Motor neuron (in vitro differentiated cells): ENCODE data around the gene SFMBT1. TPM values are rescaled to one million over a fixed set of nuclear protein-coding genes. Genes with fewer than 3 reads are reported as not detected.

Experiments used
- ATAC-seq, 8 experiments: fragments of 200-7000 bp; cut with Tn5 transposase; replicated peaks in 6 of 8; 2 replicates each; pipeline ENCODE4 v1.8.0; 2021; ENCODE audit warnings: mild to moderate bottlenecking in 8 of 8, moderate library complexity in 8 of 8
- H3K27ac ChIP-seq, 2 donors: fragments of 250-450 bp; sonication (Bioruptor Pico); 2 replicates each; pipeline ENCODE4 v1.9.0; 2021; ENCODE audit warnings: antibody characterized with exemption in 2 of 2, mild to moderate bottlenecking in 2 of 2, moderate library complexity in 1 of 2
- H3K4me1 ChIP-seq, 2 donors: fragments of 250-450 bp; sonication (Bioruptor Pico); replicated peaks in 1 of 2; 2 replicates each; pipeline ENCODE4 v1.6.1; 2021; ENCODE audit warnings: antibody characterized with exemption in 2 of 2, mild to moderate bottlenecking in 2 of 2, moderate library complexity in 1 of 2
- H3K4me3 ChIP-seq, 5 donors: fragments of 250-450 bp; sonication (Bioruptor Pico); 2 replicates each; pipeline ENCODE4 v1.9.0; 2021; ENCODE audit warnings: antibody characterized with exemption in 5 of 5, mild to moderate bottlenecking in 5 of 5, moderate library complexity in 4 of 5
- WGBS, 10 experiments: fragments of 450-650 bp; shearing (Covaris generic); methylation state at CpG; one replicate each; pipeline ENCODE4 v1.0.0; 2022; 5-methylcytosine and 5-hydroxymethylcytosine counted together
- in situ Hi-C, 9 experiments: fragments of 400-800 bp; cut with MboI; loops; one replicate each; pipeline ENCODE4 v1.15.0; 2021; ENCODE audit warnings: low sequenced_read_pairs in 9 of 9, low pct_unique_long_range_greater_than_20kb in 2 of 9; ENCODE audit not compliant: unreplicated experiment in 9 of 9
- total RNA-seq, 8 experiments: library from RNA; unstranded; fragments of 300-600 nt; gene quantifications; 2 replicates each; pipeline versions ENCODE4 v1.2.3 to v1.2.4, GENCODE V29; 2022

SFMBT1 gene
- total RNA-seq, 8 experiments from 2014 or later, result 7.5 to 22.3 (median 10.8) TPM

DNA sequence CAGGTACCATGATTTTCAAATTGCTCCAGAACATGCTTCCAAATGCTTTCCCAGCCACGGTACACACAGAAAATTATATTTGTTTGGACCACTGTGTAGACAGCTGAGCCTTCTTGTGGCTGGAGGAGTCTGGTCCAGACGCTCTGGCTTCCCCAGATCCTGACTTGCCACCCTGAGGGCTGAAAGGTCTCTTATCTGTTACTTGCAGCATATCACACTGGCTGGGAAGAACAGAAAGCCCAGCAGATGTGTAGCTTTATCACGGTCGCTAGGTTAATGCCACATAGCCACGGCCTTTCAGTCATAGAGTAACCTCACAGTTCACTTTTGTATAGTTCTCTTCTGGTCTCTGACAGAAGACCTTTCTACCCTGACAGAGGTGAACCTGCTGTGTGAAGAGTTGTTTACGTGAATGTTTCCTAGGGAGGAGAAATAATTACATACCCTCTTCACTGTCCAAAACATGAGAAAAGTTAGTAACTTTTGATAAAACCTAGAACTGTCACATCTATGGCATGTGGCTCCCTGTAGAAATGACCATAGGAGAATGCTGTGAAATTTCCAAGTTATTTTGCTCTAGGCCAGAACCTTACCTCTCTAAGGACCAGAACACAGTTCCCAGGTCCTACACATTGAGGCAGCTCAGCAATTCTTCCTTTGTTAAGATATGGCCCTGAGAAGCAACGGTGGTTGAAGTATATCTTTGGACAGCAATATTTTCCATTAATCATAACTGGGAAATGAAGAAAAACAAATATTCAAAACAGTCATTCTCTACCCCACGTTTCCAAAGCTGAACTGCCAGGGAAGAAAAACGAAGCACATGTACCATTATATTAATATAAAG is 132.8 kb downstream of the SFMBT1 start:
- 43 to 100% (median 75%) methylated on average over 2 to 9 of the region's 9 CpGs; no CpG with 5 or more reads in 1 of the 10 experiments for WGBS, 10 experiments
- H3K27ac ChIP-seq, result no peak overlapping the region
- ATAC-seq, result no peak

DNA sequence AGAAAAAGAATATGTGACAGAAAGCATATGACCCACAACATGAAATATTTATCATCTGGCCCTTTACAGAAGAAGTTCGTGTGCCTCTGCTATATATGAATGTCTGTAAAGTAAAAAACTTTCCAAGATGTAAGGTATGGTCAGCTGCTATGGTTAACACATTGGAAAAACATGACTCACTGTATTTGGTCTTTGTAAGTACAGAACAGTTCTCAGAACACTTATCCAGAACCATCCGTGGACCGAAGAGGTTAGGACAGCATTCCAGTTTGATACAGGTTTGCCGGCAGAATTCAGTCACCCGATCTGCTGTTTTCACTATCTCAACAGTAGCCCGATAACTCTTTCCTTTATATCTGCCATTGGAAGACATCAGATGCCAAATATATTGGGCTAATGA is 135.1 kb downstream of the SFMBT1 start:
- in situ Hi-C loops, result no loop called here
- ATAC-seq, result no peak
- WGBS, 10 experiments, result 72 to 100% (median 96%) methylated on average over 1 to 6 of the region's 6 CpGs
- Histone ChIP-seq H3K4me1 (no peaks in the 10 kb centered on the region), H3K4me3 (no peak overlapping the region), H3K27ac (no peak overlapping the region)

More for the DNA sequence above, 132.8 kb downstream of the SFMBT1 start:
- Histone ChIP-seq H3K4me3 (no peak overlapping the region), H3K4me1 (no peaks in the 10 kb centered on the region)
- in situ Hi-C loops, result no loop called here

DNA sequence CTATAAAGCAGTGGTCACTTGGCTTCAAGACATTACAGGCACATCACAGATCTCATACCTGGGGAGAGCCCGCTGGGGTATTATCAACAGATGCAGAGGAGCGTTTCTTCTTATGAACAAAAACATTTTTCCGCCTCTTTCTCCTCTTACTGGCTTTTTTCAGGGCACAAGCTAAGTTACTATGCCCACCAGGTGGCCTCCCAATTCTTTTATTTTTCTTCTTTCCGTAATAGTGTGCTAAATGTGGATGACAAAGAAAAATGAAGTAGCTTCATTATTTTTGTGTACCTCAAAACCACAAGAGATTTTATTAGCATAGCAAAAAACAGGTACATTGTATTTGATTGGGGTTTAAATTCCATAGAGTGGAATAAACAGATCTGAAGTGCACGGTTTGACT is 138.4 kb downstream of the SFMBT1 start:
- WGBS, 10 experiments, result 71 to 100% (median 95%) methylated on average over 1 to 5 of the region's 5 CpGs; no CpG with 5 or more reads in 1 of the 10 experiments
- in situ Hi-C loops, result no loop called here

DNA sequence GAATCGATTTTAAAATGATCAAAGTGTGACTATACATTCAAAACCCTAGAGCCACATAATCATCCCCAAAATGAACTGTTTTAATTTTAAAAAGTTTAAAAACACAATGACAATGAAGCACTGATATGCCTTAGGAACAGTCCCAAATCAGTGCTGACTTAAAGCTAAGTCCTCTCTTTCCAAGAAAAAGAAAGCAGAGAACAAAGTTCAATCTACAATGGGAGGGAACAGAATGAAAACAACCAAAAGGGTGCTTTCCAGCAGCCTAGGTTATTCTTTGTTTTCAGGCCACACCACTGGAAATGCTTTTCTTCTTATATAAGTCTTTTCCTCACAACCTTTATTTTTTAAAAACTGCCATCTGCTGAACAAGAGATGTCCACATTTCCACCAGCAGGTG is 141.3 kb downstream of the SFMBT1 start:
- 80 to 100% (median 87%) methylated on average over 1 of the region's 1 CpG; no CpG with 5 or more reads in 2 of the 10 experiments for WGBS, 10 experiments
- H3K4me1 ChIP-seq, result no peaks in the 10 kb centered on the region
- H3K27ac ChIP-seq, result no peak overlapping the region
- in situ Hi-C loops, result no loop called here
- no peak overlapping the region for H3K4me3 ChIP-seq
- ATAC-seq, result no peak

More for the DNA sequence above, 138.4 kb downstream of the SFMBT1 start:
- Histone ChIP-seq H3K4me1 (no peaks in the 10 kb centered on the region), H3K27ac (no peak overlapping the region), H3K4me3 (no peak overlapping the region)
- ATAC-seq, result no peak

DNA sequence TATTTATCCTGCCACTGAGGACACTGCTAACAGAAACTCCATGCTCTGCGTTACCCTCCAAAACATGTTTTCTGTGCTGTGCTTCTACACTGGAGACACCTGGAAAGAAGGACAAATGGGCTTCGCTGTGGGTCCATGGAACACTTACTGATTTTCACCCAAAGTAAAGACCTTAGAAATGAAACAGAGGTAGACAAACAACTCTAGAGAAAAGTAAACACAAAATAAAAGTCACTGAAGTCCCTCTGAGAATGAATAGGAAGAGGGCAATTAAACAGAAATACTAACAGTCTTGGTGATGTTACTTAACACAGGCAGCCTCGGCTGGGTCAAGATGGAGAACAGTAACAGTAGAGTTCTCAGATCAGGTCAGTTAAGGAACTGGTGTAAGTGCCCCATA is 141.9 kb downstream of the SFMBT1 start:
- no peaks in the 10 kb centered on the region for H3K4me1 ChIP-seq
- WGBS, 10 experiments, result 61 to 100% (median 93%) methylated on average over 2 to 3 of the region's 3 CpGs; no CpG with 5 or more reads in 1 of the 10 experiments
- in situ Hi-C loops, result no loop called here
- ATAC-seq, result no peak
- no peak overlapping the region for H3K27ac ChIP-seq
- no peak overlapping the region for H3K4me3 ChIP-seq

DNA sequence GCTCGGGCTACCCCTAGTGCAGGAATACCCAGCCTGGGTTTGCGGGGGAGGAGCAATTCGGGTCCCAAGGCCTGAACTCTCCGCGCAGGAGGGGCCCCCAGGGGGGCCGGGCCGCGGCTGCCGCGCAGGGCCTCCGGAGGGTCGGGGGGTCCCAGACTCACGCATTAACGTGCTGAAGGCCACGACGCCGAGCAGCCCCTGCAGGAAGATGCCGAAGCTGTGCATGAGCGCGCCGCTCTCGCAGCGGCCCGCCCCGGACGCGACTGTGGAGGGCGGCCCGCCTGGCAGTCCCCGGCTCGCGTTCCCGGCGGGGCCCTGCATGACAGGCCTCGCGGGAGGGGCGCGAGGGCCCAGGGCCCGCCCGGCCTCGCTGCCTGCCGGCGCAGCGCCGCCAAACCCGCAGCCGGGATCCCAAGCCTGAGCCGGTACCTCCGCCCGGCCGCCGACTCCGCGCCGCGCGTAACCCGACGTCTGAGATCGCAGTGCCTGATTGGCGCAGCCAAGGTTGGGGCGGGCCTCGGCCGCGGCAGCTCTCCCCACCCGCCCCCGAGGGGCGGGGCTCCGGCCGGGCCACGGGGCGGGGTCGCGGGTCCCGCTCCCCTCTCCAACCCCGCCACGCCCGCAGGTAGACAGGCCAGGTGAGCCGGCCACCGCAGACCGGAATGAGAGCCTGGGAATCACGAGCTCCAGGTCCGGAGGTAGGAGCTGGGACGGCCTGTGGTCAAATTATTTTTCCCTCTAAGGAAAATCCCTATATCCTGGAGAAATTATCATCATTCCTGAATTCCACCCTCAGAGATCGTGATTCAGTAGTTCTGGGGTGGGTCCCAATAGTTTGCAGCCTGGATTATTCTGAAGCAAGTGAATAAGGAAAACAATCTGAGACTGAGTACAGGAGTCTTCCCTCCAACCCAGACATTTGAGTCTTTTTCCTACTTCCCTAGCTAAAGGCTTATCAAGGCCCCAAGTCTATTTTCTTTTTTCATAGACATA is 148.4 kb downstream of the SFMBT1 start, which contains the start of gene STIMATE:
TSS of gene STIMATE (minus strand) at position 419 of the 993 bp plus-strand sequence. CDS start at position 321, 98 bp downstream.
- Histone ChIP-seq H3K4me1 (peaks cover 9 to 12% of the 10 kb centered on the region in 2 donors), H3K4me3 (peak within 1 kb of the TSS; percentile 55 to 90 (median 63)), H3K27ac (no peak within 1 kb of the TSS)
- ATAC-seq, result peak; percentile 94 to 99 (median 99)
- in situ Hi-C loops, result loop anchor here in 1 of 9 experiments (25.0 kb wide), 1 partner anchor 165 kb away; no protein-coding TSS in a partner anchor
- 0% methylated on average over 1 to 7 of the region's 85 CpGs; no CpG with 5 or more reads in 5 of the 10 experiments for WGBS, 10 experiments

DNA sequence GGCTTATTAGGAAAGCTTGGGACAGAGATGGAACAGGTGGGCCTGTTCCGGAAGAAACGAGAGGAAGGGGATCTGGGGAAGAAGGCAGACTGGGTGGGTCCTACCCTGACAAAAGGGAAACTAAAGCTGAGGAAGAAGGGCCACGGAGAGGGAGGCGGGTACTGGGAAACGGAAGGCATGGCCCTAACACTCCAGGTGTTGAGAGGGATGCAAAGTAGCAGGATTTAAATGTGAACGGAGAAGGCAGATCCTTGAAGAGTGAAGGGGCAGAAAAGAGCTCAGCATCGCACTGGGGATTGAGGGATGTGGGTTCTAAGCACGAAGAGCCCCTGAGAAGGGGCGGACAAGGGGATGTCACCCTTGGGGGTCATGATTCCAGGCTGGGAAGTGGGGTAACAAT is 149.3 kb downstream of the SFMBT1 start:
- no peak overlapping the region for H3K27ac ChIP-seq
- ATAC-seq, result no peak
- in situ Hi-C loops, result loop anchor here in 1 of 9 experiments (25.0 kb wide), 1 partner anchor 166 kb away; no protein-coding TSS in a partner anchor
- WGBS, 10 experiments, result 0 to 39% (median 3%) methylated on average over 1 to 6 of the region's 9 CpGs; no CpG with 5 or more reads in 2 of the 10 experiments
- H3K4me1 ChIP-seq, result peaks cover 9 to 12% of the 10 kb centered on the region in 2 donors
- H3K4me3 ChIP-seq, result peak overlapping the region; percentile 55 to 90 (median 63)

DNA sequence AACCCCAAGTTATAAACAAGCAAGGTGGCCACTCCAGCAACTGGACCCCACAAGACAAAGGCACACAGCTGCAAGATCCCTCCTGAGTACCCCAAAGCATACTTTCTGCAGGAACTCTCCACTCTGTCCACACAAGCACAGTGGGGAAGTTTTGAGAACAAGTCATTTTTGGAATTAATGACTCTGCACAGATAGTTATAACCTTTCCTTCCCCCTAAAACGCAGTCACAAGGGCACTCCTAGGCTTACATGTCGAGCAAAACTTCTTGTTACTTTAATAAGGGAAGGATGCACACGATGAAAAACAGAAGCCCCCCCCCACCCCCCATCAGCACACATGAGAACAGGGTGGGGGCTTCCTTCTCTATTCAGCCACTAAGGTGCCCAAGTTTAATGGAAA is 149.7 kb downstream of the SFMBT1 start:
- Histone ChIP-seq H3K4me1 (peaks cover 9 to 12% of the 10 kb centered on the region in 2 donors), H3K27ac (no peak overlapping the region), H3K4me3 (peak overlapping the region; percentile 55 to 90 (median 63))
- in situ Hi-C loops, result loop anchor here in 1 of 9 experiments (25.0 kb wide), 1 partner anchor 166 kb away; no protein-coding TSS in a partner anchor
- 33 to 67% (median 37%) methylated on average over 1 to 3 of the region's 3 CpGs; no CpG with 5 or more reads in 6 of the 10 experiments for WGBS, 10 experiments
- no peak for ATAC-seq

DNA sequence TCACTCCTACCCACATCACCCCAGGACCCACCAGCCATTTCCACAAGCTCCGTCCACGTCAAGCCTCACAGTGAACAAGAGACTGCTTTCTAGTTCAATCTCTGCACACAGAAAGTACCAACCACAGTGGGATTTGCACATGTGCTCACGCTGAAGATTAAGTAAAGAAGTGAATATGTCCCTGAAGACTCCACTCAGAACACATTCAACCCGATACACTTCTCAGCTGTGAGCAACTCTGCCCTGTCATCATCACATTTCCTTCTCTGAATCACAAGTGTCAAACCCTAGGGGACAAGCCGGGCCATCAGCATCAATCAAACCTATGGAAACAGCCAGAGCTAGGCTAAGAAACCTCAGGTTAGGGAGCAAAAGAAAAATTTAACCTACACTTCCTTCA is 150.5 kb downstream of the SFMBT1 start:
- Histone ChIP-seq H3K27ac (no peak overlapping the region), H3K4me1 (peaks cover 9 to 12% of the 10 kb centered on the region in 2 donors), H3K4me3 (no peak overlapping the region)
- WGBS, 10 experiments, result 0 to 100% (median 66%) methylated on average over 1 to 5 of the region's 5 CpGs; no CpG with 5 or more reads in 3 of the 10 experiments
- in situ Hi-C loops, result loop anchor here in 1 of 9 experiments (25.0 kb wide), 1 partner anchor 167 kb away; no protein-coding TSS in a partner anchor
- no peak for ATAC-seq

DNA sequence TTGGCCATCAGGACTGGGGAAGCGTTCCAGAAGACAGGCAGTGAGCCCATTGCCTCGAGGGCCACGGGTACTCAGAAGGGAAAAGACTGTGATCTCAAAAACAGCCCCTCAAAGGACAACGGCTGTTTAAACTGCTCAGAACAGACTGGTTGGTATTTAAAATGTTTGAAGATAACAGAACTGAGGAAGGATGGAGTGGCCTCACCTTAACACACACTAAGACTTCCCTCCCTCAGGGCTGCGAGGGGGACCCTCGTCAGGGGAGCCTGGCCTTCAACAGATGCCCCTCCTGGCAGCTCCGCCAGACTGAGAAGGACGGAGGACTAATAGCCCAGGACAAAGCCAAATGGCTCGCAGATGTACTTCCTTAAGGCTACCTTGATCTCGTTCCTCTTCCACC is 151.1 kb downstream of the SFMBT1 start:
- peaks cover 9 to 12% of the 10 kb centered on the region in 2 donors for H3K4me1 ChIP-seq
- H3K4me3 ChIP-seq, result no peak overlapping the region
- 46 to 100% (median 89%) methylated on average over 1 to 8 of the region's 10 CpGs; no CpG with 5 or more reads in 1 of the 10 experiments for WGBS, 10 experiments
- in situ Hi-C loops, result loop anchor here in 1 of 9 experiments (25.0 kb wide), 1 partner anchor 168 kb away; no protein-coding TSS in a partner anchor
- no peak overlapping the region for H3K27ac ChIP-seq
- ATAC-seq, result no peak

DNA sequence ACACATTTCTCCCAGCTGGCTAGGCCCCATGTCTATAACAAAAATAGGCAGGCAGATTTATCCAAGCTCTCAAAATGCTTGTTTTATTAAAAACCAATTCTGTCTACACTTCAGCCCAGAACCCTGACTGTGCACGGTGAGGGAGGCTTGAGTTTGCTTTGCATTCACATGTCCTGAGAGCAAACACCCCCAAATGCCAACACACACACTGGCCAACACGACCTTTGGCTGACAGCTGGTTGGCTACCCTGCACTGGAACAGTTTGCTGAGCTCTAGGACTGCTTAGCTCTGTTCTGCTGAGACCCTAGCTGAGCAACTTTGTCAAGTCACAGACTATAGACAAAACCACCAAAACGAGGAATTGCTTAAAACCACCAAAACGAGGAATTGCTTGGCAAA is 152.2 kb downstream of the SFMBT1 start:
- peaks cover 9 to 12% of the 10 kb centered on the region in 2 donors for H3K4me1 ChIP-seq
- peak in 1 of 8 experiments; percentile 25 for ATAC-seq
- H3K4me3 ChIP-seq, result no peak overlapping the region
- WGBS, 10 experiments, result 0 to 76% (median 53%) methylated on average over 1 to 4 of the region's 4 CpGs; no CpG with 5 or more reads in 3 of the 10 experiments
- H3K27ac ChIP-seq, result no peak overlapping the region
- in situ Hi-C loops, result loop anchor here in 1 of 9 experiments (25.0 kb wide), 1 partner anchor 169 kb away; no protein-coding TSS in a partner anchor
